H7 (cell line): ENCODE data around the gene MUC5B. TPM values are rescaled to one million over a fixed set of nuclear protein-coding genes. Genes with fewer than 3 reads are reported as not detected.
A peak's percentile ranks its signal among the peaks of the same experiment; 100 is the strongest.

Experiments used
- DNase-seq: peaks from one replicate; pipeline ENCODE4 v3.0.0; 2012
- H3K27me3 ChIP-seq: 2 replicates; pipeline ENCODE4 v1.6.0; 2011; ENCODE audit warnings: mild to moderate bottlenecking, low read length; ENCODE audit not compliant: control insufficient read depth, insufficient read depth
- H3K36me3 ChIP-seq: replicated peaks from 2 replicates; pipeline ENCODE4 v1.5.1; 2011; ENCODE audit warnings: low read length; ENCODE audit not compliant: control insufficient read depth, insufficient read depth
- H3K4me3 ChIP-seq: 2 replicates; pipeline ENCODE4 v1.5.1; 2011; ENCODE audit warnings: low read depth, mild to moderate bottlenecking, control low read depth, low read length, moderate library complexity; ENCODE audit not compliant: insufficient read depth
- total RNA-seq: library from RNA; depleted of rRNA; stranded (reverse); fragments of >200 nt; shearing (Covaris generic); gene quantifications from 2 replicates; pipeline ENCODE4 v1.2.3, GENCODE V29; 2014

Gene MUC5B
- total RNA-seq, 1 experiment from 2014 or later = under 0.01 TPM

GRCh38 chr11:1230121-1230455 is 7.2 kb downstream of the MUC5B start:
- no peak overlapping the region for H3K4me3 ChIP-seq
- H3K27me3 ChIP-seq = no peaks in the 10 kb centered on the region
- no peaks in the 10 kb centered on the region for H3K36me3 ChIP-seq
- no peak for DNase-seq

DNA sequence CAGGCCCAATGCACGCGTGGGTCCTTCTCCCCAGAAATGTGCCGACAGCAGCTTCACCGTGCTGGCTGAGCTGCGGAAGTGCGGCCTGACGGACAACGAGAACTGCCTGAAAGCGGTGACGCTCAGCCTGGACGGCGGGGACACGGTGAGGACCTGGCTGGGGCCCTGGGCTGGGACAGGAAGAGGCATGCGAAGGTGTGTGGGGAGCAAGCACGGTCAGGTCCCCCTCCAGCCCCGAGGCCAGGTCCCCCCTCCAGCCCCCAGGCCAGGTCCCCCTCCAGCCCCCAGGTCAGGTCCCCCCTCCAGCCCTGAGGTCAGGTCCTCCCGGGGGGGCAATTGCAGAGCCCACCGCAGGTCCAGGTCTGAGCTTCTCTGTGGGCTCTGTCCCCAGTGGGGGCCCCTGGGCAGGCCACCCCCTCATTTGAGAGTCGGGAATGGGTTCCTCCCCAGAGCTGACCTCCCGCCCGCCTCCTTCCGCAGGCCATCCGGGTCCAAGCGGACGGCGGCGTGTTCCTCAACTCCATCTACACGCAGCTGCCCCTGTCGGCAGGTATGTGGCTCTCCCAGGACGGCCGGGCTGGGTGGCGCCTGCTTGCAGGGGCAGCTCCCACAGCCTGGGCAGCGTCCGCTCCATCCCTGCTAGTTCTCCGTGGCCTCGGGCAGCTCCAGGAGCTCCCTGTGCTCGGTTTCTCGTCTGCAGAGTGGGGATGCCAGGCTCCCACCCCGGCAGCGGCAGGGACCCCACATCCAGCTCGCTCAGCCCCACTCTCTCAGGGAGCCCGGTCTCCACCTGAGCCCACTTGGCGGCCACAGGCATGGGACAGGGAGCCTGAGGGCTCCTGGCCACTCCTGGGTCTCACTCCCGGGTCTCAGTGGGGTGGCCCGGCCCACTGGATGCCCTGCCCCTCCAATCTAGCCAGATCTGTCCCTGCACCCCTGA is 7.9 kb downstream of the MUC5B start:
- DNase-seq = peak; percentile 82

DNA sequence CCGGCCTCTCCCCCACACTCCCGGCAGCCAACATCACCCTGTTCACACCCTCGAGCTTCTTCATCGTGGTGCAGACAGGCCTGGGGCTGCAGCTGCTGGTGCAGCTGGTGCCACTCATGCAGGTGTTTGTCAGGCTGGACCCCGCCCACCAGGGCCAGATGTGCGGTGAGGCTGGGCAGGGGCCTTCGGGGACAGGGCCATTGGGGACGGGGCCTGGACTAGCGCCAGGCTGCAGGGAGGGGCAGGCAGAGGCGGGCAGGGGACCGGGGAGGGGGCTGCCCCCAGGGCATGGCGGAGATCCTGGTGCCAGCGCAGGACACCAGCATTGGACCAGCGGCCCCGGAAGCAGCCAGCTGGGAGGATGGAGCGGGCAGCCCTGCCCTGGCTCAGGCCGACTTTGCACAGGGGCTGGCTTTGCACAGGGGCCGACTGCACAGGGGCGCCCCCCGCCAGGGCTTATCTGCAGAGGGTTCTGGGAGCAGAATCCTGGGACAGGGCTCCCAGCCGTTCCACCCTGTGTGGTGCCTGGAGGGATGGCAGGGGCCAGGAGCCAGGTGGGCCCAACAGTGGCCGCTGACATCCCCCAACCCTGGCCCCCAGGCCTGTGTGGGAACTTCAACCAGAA is 8.6 kb downstream of the MUC5B start:
- DNase-seq = no peak
- no peaks in the 10 kb centered on the region for H3K36me3 ChIP-seq
- no peak overlapping the region for H3K4me3 ChIP-seq
- H3K27me3 ChIP-seq = no peaks in the 10 kb centered on the region

More for the DNA sequence above, 7.9 kb downstream of the MUC5B start:
- Histone ChIP-seq H3K27me3 (no peaks in the 10 kb centered on the region), H3K4me3 (no peak overlapping the region), H3K36me3 (no peaks in the 10 kb centered on the region)

DNA sequence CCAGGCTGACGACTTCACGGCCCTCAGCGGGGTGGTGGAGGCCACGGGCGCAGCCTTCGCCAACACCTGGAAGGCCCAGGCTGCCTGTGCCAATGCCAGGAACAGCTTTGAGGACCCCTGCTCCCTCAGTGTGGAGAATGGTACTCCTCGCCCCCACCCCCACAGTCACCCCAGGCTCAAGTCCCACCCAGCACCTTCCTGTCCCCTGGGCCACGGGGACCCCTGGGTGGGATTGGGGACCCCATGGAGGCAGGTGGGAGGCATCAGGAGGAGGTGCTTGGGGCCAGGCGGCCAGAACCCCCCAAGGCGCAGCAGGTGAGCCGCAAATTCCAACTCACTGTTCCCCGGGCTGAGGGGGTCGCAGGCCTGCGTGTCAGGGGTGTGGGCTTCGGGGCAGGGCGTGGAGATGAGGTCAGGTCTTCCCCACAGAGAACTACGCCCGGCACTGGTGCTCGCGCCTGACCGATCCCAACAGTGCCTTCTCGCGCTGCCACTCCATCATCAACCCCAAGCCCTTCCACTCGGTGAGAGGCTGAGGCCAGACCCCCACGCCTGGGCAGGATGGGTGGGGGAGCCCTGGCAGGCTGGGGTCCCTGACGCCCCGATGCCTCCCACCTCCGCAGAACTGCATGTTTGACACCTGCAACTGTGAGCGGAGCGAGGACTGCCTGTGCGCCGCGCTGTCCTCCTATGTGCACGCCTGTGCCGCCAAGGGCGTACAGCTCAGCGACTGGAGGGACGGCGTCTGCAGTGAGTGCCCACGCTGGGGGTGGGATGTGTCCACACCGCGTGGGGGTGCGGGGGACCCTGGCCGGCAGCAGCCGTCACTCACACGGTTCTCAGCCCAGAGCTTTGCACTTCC is 9.4 kb downstream of the MUC5B start:
- Histone ChIP-seq H3K27me3 (no peaks in the 10 kb centered on the region), H3K36me3 (no peaks in the 10 kb centered on the region), H3K4me3 (no peak overlapping the region)
- peak; percentile 74 for DNase-seq

DNA sequence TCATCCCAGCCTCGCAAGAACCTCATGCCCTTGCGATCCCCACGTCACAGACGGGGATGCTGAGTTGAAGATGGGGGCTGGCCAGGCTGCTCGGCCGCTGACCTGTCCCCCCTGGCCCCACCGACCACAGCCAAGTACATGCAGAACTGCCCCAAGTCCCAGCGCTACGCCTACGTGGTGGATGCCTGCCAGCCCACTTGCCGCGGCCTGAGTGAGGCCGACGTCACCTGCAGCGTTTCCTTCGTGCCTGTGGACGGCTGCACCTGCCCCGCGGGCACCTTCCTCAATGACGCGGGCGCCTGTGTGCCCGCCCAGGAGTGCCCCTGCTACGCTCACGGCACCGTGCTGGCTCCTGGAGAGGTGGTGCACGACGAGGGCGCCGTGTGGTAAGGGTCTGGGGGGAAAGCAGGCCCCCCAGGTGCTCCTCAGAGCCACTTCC is 10.0 kb downstream of the MUC5B start:
- Histone ChIP-seq H3K27me3 (no peaks in the 10 kb centered on the region), H3K36me3 (no peaks in the 10 kb centered on the region), H3K4me3 (no peak overlapping the region)
- peak; percentile 66 for DNase-seq

GRCh38 chr11:1233351-1234053 is 10.6 kb downstream of the MUC5B start:
- Histone ChIP-seq H3K36me3 (no peaks in the 10 kb centered on the region), H3K27me3 (no peaks in the 10 kb centered on the region), H3K4me3 (no peak overlapping the region)
- no peak for DNase-seq

GRCh38 chr11:1234054-1234720 is 11.3 kb downstream of the MUC5B start:
- H3K4me3 ChIP-seq = no peak overlapping the region
- no peaks in the 10 kb centered on the region for H3K27me3 ChIP-seq
- no peaks in the 10 kb centered on the region for H3K36me3 ChIP-seq
- peak; percentile 73 for DNase-seq

DNA sequence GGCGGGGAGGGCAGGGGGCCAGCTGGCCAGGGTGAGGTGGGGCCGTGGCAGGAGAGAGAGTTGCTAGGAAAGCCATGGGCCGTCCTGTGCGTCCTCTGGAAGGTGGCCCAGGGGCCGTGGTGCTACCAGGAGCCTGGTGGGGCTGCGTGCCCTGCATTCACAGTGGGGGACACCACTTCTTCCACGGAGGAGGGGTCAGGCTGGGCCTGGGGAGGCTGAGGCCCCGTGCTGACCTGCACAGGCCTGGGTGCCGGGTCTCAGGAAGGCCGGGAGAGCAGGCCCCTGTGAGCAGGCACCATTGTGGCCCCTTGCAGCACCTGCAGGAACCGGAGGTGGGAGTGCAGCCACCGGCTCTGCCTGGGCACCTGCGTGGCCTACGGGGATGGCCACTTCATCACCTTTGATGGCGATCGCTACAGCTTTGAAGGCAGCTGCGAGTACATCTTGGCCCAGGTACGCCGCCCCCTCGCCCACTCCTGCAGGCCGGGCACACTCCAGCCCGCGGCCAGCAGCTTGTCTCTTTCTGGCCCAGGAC is 12.0 kb downstream of the MUC5B start:
- DNase-seq = peak; percentile 72
- Histone ChIP-seq H3K4me3 (no peak overlapping the region), H3K36me3 (no peaks in the 10 kb centered on the region), H3K27me3 (no peaks in the 10 kb centered on the region)

DNA sequence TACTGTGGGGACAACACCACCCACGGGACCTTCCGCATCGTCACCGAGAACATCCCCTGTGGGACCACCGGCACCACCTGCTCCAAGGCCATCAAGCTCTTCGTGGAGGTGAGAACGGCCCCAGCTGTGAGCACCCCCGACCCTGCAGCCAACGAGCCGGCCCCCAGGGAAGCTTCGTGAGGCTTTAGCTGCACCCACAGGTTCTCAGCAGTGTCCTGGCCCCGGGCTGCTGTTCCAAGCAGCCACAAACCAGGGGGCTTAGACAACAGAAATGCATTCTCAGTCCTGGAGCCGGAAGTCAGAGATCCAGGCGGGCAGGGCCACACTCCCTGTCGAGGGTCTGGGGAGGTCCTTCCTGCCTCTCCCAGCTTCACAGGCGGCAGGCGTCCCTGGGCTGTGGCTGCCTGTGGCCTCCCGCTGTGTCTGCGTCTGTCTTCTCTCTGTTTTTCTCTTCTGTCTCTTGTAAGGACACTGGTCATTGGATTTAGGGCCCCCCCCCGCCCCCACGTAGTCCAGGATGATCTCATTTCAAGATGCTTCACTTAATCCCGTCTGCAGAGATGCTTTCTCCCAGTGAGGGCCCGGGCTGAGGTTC is 12.5 kb downstream of the MUC5B start:
- peak; percentile 70 for DNase-seq
- Histone ChIP-seq H3K27me3 (no peaks in the 10 kb centered on the region), H3K4me3 (no peak overlapping the region), H3K36me3 (no peaks in the 10 kb centered on the region)

DNA sequence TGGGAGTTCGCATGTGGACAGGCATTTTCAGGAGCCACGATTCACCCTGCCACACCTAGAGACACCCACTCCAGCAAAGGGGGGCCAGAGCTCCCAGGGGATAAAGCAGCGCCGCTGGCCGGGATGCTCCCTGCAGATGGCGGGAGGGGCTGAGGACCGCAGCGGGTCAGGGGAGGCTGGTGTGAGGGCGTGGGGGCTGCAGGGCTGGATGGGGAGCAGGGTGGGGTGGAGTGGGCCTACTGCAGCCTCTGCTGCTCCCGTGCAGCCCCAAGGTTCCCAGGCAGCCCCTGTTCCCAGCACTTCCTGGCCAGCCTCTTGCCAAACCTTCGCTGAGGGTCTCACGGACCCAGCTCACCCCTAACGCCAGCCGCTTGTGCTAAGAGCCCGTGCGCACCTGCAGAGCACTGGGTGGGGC is 13.0 kb downstream of the MUC5B start:
- Histone ChIP-seq H3K27me3 (no peaks in the 10 kb centered on the region), H3K36me3 (no peaks in the 10 kb centered on the region), H3K4me3 (no peak overlapping the region)
- no peak for DNase-seq

- no peaks in the 10 kb centered on the region for H3K27me3 ChIP-seq
- no peaks in the 10 kb centered on the region for H3K36me3 ChIP-seq
- peak; percentile 68 for DNase-seq
- no peak overlapping the region for H3K4me3 ChIP-seq
Measured at GRCh38 chr11:1236316-1237127, 13.7 kb downstream of the MUC5B start.

DNA sequence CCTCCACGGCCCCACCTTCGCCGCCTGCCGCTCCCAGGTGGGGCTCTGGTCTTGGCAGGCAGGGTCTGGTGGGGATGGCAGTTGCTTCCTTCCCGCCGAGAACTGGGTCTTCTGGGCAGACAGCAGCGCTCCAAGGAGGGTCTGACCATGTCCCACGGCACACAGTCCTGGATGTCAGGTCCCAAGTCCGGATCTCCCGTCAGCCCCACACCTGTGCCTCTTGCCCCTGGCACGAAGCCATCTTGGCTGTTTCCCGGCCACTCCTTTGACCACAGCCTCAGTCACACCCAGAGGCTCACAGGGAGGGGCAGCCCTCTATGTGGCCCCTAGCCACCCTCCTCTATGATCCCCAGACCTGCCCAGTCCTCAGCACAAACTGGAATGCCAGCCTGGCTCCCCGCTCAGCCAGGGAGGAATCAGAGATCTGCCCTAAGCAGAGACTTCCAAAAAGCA is 14.3 kb downstream of the MUC5B start:
- H3K36me3 ChIP-seq = no peaks in the 10 kb centered on the region
- no peak overlapping the region for H3K4me3 ChIP-seq
- H3K27me3 ChIP-seq = no peaks in the 10 kb centered on the region
- DNase-seq = peak; percentile 64
